HG03432 (cell line): ENCODE measurements around the gene VAPA.
"Not testable (repeated sequence)": the region's sequence is repeated elsewhere in the genome, so short reads cannot be mapped to it uniquely, and the experiment has no call there.

Experiments used
- ATAC-seq: cut with Tn5 transposase; IDR thresholded peaks from one replicate; pipeline ENCODE4 v1.9.1; 2021; ENCODE audit warnings: mild to moderate bottlenecking, moderate library complexity; ENCODE audit not compliant: unreplicated experiment

VAPA gene

DNA sequence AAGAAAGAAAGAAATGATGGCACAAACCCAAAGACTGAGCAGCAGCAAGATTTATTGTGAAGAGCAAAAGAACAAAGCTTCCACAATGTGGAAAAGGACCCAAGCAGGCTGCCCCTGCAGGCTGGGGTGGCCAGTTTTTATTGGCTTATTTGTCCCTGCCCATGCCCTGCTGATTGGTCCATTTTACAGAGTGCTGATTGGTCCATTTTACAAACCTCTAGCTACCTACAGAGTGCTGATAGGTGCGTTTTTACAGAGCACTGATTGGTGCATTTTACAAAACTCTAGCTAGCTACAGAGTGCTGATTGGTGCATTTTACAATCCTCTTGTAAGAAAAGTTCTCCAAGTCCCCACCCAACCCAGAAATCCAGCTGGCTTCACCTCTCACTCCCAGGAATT lies 1.5 kb upstream of the VAPA start:
- not testable (repeated sequence) for ATAC-seq

DNA sequence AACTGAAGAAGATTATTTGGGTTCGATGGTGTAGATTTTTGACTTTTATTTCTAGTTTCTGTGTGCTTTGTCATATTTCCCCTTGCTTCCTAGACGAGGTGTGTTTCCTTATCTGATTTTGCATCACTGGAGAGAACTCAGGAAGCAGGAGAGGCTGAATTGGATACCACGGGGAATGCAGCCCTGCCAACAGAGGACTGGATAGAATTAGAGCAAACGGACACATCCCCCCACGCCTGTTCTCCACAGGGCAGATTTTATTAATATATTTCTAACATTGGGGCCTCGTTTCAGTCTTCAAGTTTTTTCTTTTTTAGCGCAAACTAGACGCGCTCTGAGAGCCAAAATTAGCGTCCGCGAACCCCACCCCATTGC lies 678 bp upstream of the VAPA start:
- ATAC-seq, result no peak

DNA sequence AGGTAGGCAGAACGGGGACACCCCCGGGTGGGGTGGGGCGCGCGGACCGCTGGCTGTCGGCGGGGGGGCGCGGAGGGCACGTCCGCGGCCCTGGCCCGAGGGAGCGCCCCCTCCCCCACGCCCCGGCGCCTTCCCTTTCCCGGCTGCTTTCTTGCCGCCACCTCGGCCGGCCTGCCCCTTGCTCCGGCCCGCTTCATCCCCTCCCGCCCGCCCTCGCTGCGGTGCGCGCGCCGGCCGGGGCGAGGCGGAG lies 443 bp downstream of the VAPA start:
- peak; percentile 17 for ATAC-seq

DNA sequence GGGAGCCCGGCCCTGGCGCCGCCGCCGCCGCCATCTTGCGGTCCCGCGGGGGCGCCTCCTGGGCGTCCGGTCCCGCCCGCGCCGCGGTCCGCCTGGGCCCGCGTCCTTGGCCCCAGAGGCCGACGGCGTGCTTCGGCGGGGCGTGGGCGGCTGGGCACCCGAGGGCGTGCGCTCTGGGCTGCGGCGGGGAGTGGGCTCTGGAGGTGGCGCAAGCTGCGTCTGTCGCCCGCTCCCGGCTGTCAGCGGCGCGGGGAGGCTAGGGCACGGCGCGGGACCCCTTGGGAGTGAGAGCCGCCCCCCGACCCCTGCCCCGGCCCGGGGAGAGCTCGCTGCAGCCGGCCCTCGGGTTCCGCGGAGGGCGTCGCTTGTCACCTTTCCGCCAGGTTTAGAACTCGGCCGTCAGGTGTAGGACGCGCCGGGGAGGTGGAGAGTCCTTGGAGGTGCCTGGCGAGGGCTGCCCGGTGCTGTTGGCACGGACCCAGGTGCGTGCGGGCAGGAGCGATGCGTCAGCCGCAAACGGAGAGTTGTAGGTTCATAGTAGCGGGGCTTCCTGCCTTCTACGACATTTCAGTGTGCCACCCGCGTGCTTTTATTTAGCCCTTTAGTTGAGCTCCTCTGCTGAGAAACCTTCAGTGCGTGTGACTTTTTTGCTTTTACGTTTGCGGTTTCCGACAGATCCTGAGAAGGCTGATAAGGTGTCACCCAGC lies 921 bp downstream of the VAPA start:
- peak; percentile 34 for ATAC-seq

DNA sequence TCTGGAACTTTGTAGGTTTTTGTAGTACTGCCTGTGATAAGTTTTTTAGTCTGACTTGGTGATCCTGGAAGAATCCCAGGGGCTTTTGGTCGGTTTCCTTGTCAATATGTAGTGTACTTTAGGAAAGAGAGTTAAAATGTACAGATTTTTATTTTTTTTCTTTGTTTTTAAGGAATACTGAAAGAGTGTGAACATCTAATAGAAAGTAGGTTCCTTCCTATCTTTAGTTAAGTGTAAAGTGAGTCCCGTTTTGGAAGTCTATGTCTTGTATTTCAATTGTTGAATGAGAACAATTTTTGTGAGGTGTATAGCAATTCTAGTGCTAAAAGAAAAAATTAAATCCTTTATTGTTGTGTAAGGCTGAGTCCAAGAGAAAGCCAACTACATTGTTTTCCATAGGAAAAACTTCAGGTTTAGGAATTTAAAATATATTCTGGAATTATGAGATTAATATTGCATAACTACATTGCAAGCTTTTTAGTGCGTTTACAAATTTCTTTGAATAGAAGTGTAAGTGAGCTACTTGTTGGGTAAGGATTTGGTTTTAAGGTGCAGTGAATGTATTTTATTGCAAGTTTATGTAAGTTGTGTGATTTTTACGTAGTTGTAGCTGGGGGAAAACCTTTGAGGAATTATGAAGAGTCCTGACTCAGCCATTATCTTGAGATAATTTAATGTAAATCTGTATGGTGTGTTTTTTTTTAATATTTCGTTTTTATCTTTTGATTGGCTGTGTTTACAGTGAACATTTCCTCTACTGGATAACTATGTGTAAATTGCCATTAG lies 1.7 kb downstream of the VAPA start:
- ATAC-seq, result no peak

DNA sequence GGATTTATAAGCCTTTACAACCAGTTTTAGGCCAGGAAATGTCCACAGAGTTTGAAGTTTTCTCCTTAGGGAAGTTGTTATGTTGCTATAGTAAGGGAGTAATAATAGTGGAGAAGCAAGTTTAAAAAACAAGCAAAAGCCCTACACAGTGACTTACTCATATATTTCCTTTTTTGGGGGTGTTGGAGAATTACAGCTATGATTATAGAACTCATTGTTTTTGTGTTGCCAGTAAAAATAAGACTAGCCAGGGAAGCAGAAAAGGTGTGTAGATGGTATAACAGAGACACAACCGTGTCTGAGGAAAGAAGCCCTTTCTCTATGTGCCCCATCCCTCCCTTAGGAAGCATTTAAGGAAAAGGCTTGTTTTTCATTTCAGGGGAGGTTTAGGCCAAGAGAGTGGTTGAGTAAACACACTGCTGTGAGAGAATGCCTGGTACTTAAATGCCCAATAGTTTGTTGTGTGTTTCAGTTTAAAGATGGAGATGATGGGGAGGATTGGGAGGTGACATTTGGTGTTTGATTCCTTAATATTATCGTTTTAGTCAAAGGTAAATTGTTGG lies 2.3 kb downstream of the VAPA start:
- ATAC-seq, result no peak

DNA sequence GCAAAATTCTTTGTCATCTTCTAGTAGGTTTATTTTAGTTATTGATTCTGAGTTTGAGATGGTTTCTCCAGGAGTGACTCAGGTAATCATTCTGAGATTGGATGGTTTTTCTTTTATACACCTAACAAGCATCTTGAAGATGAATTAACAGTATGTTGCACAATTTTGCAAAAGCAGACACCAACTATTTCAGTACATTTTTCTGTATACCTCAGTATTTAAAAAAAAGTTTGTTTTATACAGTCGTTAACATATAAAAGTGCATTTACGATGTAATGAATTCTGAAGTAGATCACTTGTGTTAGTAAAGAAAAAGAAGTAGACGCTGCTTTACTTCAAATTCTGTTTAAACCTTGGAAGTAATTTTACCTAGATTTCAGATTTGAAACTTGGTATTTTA lies 3.0 kb downstream of the VAPA start:
- ATAC-seq, result no peak

DNA sequence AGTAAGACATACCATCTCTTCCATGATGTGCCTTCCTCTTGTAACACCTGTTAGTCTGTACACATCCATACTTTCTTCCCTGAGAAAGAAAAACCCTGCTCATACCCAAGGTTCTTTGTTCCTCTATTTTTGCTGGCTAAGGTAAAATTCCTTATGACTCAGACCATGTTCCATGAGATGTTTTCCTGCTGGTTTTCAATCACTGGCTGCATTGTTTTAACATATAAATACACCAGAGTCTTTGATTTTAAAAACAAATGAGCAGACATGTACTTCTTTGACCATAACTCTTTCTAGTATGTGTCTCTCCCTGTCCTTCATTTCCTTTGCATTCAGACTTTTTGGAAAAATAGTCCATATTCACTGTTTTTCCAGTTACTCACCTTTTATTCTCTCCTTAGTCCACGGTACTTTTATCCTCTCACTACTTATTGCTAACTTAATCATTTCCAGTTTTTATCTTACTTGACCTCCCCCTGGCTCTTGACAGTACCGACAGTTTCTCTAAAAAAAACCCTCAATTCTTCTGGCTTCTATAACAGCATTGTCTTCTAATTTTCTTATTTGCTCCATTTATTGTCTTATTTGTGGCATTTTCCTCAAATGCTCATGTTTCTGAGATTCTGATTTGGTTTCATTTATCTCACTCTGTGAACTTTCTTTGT lies 4.3 kb downstream of the VAPA start:
- ATAC-seq, result no peak

DNA sequence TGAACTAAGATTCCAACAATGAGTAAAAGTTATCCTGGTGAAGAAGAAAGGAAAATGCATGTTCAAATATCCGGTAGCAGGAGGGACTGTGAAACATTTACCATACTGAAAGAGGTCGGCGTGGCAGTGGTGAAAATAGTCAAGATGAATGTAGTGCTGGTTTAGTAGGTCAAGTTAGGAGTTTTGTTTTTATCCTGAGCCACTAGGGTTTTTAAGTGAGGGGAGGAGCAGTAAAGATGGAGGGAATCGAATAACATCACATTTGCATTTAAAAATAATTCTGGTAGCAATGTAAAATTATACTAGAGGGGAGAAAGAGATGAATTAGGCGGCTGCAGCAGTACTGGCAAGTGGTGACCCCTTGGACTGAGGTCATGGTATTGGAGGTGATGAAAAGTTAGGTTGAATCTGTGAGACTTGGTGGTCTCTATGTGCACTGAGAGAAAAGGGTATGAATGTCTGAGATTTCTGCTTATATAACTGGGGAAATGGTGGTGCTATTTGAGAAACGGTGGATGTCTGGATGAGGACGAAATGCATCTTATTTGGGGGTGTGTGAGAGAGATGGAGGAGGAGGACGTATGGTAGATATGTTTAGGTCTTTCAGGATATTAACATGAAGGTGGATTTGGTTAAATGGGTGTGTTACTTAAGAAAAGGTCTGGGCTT lies 5.9 kb downstream of the VAPA start:
- no peak for ATAC-seq

DNA sequence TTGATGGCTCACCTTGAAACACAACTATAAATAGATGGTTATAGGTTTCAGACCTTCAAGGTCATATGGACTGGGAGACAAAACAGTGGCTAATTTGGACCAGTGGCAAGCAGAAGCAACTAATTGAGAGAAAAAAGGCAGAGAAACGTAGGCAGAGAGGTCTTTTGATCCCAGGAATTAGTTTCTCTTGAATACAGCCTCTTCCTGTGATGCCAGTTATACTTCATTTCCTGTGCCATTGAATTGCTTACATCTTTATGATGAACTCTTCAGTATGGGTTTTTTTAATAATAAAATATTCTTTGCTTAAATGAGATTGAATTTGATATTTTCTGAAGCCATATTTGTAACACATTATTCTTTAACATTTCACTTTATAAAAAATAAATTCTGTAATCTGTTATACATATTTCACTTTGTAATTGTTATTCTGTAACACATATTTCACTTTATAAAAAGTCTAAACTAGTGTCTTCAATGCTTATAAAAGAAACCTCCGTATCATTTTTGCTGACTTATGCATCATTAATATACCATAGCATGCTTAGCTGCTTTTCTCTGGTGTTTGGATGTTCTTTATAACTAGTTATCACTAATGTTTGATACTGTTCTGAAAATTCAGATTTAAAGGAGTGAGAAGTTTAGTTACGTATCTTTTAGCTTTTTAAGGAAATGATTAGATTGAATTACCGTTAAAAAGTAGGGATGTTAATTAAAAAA lies 8.9 kb downstream of the VAPA start:
- no peak for ATAC-seq

DNA sequence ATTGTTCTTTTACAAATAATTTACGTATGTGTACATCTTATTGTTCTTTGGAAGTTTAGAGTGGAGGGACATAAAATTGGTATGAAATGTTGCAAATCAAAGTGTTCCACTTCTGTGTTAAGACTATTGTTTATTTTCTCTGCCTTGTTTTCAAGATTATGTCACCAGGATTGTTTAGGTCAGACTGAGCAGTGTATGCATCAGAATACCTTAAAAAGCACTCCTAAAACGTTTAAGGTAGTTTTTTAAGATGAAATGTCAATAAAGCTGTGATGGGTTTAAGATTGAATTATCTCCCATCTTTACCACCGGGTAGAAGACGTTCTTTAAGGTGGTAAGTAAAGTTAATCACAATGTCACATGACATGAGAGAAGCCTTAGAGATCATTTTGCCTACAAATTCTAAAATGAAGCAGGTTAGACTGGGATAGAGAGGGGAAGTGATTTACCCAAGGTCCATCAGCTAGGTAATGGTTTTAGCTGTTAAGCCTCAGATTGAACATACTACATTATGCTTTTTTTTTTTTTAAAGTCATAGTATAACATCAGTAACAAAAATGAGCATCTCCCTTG lies 10.6 kb downstream of the VAPA start:
- no peak for ATAC-seq

DNA sequence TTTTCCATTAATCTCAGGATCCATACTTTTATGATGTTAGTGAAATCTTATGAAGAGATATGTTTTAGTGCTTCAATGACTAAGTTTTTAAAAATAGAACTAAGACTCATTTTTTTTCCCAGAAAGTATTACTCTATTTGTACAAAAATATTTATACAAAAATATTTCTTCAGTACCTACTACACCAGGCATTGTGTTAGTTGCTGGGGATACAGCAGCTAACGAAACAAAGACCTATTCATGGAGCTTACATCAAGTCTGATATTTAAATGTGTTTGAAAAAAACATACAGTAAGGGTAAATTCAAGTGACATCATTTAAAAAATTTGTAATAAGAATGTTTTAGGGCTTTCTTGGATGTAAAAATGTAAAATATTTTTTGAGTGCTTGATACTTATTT lies 11.6 kb downstream of the VAPA start:
- ATAC-seq, result no peak

DNA sequence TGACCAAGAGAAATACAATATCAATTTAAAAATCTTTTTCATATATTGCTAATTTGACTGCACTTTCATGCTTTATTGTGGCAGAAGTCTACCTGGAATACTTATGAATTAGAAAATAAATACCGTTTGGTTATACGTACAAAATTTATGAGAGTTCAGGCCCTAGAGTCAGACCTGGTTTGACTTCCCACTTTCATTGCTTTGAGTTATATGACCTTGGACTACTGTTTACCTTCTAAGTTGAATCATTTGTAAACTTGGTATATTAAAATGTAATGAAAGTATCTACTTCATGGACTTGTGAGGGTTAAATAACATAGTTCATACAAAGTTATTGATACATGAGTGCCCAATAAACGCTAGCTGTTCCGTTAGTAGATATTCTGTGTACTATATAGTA lies 12.0 kb downstream of the VAPA start:
- ATAC-seq, result no peak

DNA sequence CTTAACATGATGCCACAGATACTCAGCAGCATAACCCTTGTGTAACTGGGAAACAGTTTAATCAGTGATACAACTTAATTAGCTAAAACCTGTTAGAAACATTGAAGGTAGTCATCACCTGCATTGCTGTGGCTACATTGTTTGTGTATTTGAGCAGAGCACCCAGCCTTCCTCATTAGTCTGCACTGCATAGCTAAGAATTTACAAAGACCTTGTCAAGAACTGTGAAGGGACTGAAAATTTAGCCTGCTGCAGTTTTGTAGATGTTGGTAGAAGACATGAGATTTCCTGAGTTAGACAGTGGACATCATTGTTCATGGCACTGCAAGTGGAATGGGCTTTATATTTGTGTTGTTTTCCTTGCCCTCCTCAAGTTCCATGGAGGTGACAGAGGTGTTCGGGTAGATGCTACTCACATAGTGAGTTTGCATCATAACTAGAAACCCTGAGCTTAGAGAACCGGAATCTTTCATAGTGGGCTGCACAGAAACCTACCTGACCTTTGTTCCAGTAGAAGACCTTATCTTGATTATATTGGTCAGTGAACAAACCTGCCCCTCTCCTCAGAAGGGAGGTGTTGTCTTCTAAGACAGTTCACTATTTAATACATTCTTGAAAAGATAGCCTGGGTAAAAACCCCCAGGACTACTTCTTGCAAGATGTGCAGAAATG lies 12.5 kb downstream of the VAPA start:
- ATAC-seq, result no peak

DNA sequence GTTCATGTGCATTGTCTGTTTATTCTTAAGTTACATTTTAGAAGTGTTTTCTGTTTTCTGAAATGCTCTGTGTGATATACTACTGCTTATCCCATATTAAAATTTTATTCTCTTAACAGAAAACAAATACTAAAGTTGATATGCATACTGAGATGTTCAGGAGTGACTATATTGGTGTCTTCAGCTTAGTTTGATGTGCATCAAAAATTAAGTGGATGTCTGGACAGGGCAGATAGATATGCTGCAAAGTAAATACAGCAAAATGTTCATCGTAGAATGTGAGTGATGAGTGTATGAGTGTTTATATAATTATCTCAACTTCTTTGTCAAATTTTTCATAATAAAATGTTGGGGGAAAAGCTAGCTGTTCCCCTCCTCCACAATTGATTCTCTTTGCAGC lies 13.2 kb downstream of the VAPA start:
- no peak for ATAC-seq

DNA sequence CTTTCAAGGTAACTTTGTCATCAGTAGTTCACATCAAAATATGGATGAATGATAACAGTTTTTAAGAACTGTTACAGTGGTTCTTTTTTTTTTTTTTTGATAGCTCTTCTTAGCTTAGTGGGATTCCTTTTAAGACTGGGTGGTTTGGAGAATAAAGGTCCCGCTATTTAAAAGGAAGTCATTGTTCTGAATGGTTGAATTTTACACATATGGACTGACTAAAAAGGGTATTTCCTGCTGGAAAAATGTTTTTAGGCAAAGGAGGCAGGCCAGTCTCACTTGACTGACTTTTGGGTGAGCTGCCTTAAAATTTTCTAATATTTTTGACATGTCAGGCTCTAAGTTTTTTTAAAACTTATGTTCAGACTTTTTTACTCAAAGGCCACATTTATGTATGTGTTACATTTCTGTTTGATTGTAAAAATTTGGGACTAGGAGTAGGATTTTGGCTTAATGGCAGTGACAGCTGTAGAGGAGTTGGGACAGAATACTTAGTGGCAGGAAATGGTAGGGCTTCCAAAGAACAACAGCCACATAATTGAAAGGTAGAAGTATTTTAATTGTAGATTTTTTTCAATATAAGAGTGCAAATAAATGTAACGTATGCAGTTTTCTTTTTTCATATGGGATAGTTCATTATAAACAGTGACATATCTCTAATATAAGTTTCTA lies 13.7 kb downstream of the VAPA start:
- no peak for ATAC-seq

DNA sequence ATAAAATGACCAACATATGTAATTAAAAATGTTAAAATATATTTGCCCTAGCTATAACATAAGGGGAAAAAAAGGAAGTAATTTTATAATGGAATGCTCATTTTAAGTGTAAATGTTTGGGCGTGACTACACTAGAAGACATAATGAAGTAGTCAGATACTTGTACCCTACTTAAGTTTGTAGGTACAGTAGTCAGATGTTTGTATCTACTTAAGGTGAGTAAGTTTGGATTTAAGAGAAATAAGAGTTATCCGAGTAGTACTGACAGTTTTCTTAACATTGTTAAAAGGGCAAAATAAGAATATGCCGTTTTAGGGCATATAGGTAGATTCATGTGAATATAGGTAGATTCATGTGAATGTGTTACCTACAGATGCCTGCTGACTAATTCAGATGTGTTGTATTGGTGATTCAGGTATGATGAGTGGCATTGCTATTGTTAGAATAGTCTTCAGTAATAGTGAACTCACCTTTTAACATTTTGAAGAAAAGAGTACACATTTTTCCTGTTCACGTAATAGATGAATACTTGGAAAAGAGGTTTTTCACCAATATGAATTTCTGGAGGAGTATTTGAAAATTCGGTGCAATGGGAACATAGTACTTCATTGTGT lies 14.9 kb downstream of the VAPA start:
- no peak for ATAC-seq

DNA sequence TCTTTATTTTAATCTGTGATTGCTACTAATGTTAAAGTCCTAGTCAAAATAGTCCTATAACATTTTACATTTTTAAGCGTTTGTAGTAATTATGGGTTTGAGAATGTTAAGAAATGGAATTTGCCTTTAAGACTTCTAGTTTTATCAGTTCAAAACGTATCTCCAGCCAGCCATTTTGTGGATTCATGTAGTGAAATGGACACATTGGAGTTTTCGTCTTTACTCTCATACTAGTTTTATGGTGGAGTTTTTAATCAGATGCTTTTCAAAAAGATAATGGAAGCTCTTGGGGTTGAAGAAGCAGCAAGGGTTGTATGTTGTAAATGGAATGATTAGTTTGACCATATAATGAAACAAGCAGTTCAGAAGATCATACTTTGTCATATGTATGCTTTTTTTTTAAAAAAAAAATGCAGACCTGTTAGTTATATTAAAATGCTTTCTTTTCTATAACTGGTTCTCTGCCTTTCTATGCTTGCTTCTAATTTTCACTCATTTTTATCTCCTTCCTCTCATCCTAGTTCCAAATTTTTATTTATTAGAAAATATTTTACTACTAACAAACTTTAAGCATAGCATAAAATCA lies 16.6 kb downstream of the VAPA start:
- ATAC-seq, result no peak

DNA sequence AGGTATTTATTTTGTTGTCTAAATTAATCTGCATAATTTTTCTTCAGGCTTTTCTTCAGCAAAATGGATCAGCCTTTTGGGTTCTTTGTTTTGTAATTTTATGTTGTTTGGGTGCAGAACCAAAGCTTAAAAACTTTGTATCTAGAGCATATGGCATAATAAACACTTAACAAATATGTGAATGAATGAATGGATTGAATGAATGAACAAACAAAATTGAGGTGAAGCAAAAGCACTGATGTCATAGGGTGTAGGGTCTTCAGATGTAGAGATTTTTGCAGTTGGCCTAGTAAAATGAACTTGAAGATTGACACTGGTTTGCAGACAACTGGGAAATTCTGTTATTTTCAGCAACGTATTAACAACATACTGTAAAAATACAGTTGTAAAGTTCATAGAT lies 17.3 kb downstream of the VAPA start:
- ATAC-seq, result no peak
